ENCODE data around the gene QSER1.

- no peak for TF ChIP-seq POLR2A (IDR thresholded peaks at IDR 0.05)
- TF ChIP-seq, protein P1, sequence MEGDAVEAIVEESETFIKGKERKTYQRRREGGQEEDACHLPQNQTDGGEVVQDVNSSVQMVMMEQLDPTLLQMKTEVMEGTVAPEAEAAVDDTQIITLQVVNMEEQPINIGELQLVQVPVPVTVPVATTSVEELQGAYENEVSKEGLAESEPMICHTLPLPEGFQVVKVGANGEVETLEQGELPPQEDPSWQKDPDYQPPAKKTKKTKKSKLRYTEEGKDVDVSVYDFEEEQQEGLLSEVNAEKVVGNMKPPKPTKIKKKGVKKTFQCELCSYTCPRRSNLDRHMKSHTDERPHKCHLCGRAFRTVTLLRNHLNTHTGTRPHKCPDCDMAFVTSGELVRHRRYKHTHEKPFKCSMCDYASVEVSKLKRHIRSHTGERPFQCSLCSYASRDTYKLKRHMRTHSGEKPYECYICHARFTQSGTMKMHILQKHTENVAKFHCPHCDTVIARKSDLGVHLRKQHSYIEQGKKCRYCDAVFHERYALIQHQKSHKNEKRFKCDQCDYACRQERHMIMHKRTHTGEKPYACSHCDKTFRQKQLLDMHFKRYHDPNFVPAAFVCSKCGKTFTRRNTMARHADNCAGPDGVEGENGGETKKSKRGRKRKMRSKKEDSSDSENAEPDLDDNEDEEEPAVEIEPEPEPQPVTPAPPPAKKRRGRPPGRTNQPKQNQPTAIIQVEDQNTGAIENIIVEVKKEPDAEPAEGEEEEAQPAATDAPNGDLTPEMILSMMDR (IDR thresholded peaks at IDR 0.05) = no peak
Measured at GRCh38 chr11:32963721-32964120, 71.1 kb downstream of the QSER1 start.

Data from testis (tissue), 2 donors.